Suppressor macrophage treated with lipopolysaccharide for 4 hours (primary cell): ENCODE measurements around the gene ITPRIPL2.

Source experiments
- DNase-seq: peaks from one replicate; pipeline ENCODE4 v3.0.0-alpha.2; 2020

The ITPRIPL2 gene

GRCh38 chr16:19093631-19094541 is 19.9 kb upstream of the ITPRIPL2 start:
- DNase-seq = no peak

- peak; percentile 73 for DNase-seq
Measured at GRCh38 chr16:19094542-19095365, 19.0 kb upstream of the ITPRIPL2 start.

- DNase-seq = no peak
Measured at GRCh38 chr16:19095654-19096053, 18.1 kb upstream of the ITPRIPL2 start.

GRCh38 chr16:19098173-19098572 is 15.6 kb upstream of the ITPRIPL2 start:
- DNase-seq = no peak

- no peak for DNase-seq
Measured at GRCh38 chr16:19102187-19102872, 11.4 kb upstream of the ITPRIPL2 start.

GRCh38 chr16:19104607-19105006 is 9.2 kb upstream of the ITPRIPL2 start:
- no peak for DNase-seq

- no peak for DNase-seq
Measured at GRCh38 chr16:19105131-19105530, 8.6 kb upstream of the ITPRIPL2 start.

GRCh38 chr16:19105891-19106624 is 7.7 kb upstream of the ITPRIPL2 start:
- DNase-seq = no peak

- no peak for DNase-seq
Measured at GRCh38 chr16:19106625-19107020, 7.1 kb upstream of the ITPRIPL2 start.

GRCh38 chr16:19108409-19109287 is 5.1 kb upstream of the ITPRIPL2 start:
- no peak for DNase-seq

GRCh38 chr16:19109288-19109664 is 4.5 kb upstream of the ITPRIPL2 start:
- no peak for DNase-seq

- no peak for DNase-seq
Measured at GRCh38 chr16:19110537-19111360, 3.0 kb upstream of the ITPRIPL2 start.

GRCh38 chr16:19112099-19112407 is 1.7 kb upstream of the ITPRIPL2 start:
- no peak for DNase-seq

GRCh38 chr16:19114359-19115147 is 789 bp downstream of the ITPRIPL2 start:
- peak; percentile 44 for DNase-seq

- DNase-seq = no peak
Measured at GRCh38 chr16:19115148-19116021, 1.6 kb downstream of the ITPRIPL2 start.

- peak; percentile 63 for DNase-seq
Measured at GRCh38 chr16:19116711-19117449, 3.1 kb downstream of the ITPRIPL2 start.

GRCh38 chr16:19118938-19119431 is 5.2 kb downstream of the ITPRIPL2 start:
- DNase-seq = peak; percentile 98

GRCh38 chr16:19119564-19119963 is 5.8 kb downstream of the ITPRIPL2 start:
- peak; percentile 79 for DNase-seq
